Activated T-helper 1 cell treated with anti-CD3 and anti-CD28 coated beads, Interleukin-2, amount 50 U/mL, for 16 hours (primary cell): ENCODE data around the gene SPTY2D1.
"Not testable (repeated sequence)": the region's sequence is repeated elsewhere in the genome, so short reads cannot be mapped to it uniquely, and the experiment has no call there.

Source experiments
- DNase-seq, 2 donors: peaks; one replicate each; pipeline ENCODE4 v3.0.0-alpha.2; 2020; ENCODE audit warnings: low read depth in 1 of 2, low spot score in 1 of 2

The SPTY2D1 gene

DNA sequence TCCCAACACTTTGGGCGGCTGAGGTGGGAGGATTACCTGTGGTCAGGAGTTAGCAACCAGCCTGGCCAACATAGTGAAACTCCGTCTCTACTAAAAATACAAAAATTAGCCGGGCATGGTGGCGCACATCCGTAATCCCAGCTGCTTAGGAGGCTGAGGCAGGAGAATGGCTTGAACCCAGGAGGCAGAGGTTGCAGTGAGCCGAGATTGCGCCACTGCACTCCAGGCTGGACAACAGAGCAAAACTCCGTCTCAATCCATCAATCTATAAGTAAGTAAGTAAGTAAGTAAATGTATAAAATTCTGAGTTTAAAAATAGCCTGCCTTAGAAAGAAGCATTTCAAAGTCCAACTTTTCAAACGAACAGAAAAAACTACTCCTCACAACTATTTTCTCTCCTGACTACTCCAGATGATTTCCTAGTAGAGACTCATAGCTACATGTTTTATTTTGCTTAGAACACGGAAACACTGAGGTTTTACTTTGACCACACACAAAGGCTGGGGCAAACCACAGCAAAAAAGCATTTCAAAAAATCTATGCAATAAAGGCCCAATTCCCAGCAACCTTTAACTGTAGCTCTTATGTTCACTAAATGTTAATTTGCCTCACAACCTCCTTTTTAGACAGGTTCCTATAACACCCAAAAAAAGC lies 16.3 kb downstream of the SPTY2D1 start:
- no peak for DNase-seq

DNA sequence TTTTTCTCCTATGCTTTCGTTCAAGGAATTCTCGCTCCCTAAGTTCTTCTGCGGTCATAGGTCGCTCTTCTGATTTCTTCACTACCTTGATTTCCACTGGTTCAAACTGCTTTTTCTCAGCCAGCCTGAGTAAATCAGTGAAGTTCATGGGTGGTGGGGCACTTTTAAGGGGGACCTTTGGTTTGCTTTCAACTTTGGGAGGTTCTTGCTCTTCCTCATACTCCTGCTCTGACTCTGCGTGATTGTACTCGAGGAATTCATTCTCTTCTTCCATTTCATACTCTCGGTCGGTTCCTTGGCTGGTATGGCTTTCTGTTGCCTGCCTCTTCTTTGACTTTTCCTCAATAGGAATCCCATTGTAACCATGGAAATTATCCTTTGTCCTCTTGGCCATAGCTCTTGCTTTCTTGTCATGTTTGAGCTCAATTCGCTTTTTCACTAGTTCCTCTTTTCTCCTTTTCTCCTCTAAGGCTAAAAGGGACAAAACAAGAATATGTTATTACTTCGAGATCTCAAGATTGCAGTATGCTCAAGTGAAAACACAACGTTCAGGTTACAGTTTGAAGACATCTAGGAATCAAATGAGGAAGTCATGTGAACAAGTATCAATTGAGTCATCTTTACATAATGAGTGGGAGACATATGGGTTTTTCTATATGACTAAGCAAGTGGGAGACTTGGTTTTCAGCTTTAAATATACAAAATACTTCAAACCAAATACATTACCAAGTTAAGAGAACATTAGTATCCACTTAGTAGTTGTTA lies 18.3 kb downstream of the SPTY2D1 start:
- DNase-seq, result no peak

DNA sequence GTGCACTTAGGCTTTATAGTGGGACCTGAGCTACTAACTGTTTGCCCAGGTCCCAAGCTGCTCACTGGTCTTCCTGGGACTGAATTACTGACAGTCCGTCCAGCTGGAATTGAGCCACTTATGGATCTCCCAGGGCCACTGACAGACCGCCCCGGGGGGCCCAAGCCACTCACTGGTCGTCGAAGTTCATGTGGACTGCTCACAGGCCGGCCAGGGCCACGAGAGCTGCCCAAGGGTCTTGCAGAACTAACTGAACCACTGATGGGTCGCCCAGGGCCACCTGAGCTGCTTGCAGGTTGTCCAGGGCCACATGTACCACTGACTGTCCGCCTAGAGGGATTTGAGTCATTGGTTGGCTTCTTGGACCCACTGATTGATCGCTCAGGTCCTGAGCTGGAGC lies 19.5 kb downstream of the SPTY2D1 start:
- DNase-seq, result no peak

DNA sequence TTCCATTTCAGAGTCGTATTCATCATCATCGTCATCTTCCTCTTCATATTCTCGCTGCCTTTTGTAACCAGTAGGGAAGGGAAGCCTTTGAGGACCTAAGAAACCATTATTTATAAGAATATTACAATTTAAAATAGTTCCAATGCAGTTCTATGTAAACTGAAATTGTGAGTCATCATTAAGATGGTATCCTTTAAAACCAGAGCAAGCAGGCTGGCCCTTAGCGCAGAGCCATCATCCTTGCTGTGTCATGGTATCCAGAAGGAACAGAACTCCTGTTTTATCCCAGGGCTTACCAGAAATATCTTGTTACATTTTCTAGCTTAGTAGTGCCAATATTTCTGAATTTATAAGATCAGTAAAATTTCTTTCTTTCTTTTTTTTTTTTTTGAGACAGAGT lies 21.7 kb downstream of the SPTY2D1 start:
- DNase-seq, result no peak

DNA sequence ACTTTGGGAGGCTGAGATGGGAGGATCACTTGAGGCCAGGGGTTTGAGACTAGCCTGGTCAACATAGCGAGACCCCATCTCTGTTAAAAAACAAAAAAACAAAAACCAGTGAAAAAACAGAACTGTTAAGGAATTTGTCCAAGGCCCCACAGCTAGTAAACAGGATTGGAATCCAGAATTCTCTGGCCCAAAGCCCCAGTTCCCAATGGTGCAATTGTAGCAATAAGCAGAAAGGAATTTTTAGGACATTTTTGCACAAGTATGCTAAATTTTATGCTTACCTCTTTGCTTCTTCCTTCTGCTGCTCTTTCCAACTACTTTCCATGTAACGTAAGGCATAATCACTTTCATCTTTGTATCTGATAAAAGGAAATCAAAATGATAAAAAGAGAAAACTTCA lies 22.9 kb downstream of the SPTY2D1 start:
- no peak for DNase-seq

DNA sequence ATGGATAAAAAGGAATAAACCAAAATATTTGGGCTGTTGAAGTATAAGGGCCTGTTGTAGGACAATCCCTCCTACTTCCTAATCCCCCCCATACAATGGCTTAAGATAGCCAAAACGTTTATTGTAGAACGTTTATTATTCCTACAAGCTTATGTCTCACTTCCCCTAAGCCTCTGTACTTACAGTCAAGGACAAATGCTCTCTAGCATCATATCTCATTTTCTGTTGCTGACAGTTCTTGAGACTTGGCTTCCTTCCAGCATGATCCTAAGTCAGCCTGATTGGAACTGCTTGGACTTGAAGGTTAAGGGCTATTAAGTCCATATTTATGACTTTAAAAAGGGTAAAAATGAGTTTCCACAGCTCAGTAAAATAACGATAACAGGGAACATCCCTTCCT lies 25.8 kb downstream of the SPTY2D1 start:
- DNase-seq, result no peak

DNA sequence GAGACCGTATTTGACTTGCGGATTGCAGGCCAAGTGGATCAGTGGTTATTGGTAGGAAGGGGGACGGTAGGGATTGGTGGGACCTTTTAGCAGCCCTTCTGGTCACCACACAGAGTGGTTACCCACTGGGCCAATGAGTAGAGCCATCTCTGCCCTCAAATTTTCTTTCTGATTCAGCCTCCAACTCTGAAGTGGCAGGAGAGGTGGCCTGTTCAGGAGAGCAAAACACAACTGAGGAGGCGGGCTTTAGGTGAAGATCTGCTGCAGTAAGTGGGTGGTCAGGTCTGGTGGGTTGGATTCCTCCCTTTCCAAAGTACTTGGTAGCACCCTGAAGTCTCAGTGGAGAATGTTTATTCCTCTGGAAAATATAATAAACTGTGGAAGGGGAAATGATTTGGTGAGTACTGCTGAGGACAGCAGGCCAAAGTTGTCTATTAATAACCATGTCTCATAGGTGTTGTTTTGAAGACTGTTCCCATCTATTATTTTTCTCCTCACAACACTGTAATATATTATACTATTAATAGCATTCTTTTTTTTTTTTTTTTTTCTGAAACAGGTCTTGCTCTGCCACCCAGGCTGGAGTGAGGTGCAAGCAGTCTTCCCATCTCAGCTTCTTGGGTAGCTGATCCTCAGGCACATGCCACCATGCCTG lies 33.1 kb downstream of the SPTY2D1 start:
- no peak for DNase-seq

DNA sequence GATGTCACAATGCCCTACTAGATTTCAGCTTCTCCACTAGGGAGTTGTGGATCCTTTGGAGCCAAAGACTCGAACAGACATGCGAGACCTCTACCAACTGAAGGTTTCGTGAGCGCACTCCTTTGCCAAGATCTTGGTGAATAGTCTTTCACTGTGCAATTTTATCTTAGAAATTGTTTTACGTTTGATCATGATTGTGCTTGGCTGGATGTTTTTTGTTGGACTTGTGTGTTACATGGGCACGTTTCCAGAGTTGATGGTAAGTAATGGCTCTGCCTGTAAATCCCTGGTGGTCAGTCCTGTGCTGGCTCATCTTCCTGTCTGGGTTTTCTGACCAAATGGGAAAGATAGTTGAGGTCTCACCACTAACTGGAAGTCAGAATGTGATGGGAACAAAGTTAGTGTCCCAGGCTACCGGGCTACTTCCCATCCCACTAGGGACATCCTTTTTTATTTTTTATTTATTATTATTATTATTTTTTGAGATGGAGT lies 34.4 kb downstream of the SPTY2D1 start, which contains the start of gene MISFA:
Gene MISFA, plus strand, starts transcription at position 51 of the 492 bp plus-strand sequence. Its CDS starts 140 bp downstream, at position 191.
- DNase-seq, result no peak

DNA sequence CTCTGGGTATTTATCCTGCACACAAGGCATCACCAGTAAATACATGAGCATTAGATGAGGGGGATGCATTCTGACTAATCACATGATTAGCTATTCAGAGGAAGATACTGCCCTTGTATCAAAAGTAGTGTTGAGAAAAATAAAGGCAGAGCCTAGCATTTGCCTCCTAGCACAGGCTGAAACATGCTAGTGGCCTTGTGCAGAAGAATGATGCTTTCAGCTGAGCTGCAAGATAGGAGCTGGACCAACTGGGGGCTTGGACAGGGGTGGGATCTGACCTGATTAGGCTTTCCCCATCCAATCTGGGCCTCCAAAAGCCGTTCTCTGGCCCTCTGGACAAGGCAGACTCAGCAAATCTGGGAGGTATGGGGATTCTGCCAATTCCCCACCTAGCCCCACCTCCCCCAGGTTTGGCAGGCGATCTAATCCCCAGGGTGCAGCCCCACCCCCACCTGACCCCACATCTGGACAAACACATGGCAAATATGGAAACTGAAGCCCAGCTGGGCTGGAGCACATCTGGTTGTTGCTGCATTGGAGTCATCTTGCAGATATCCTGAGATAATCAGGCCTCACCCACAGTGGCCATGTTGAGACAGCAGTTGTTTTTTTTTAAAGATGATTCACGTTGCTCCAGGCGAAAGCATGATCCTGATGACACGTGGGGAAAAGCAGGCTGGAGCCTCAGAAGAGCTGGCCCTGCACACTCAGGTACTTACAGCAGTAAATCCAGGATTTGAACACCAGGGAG lies 39.0 kb downstream of the SPTY2D1 start:
- DNase-seq, result no peak

DNA sequence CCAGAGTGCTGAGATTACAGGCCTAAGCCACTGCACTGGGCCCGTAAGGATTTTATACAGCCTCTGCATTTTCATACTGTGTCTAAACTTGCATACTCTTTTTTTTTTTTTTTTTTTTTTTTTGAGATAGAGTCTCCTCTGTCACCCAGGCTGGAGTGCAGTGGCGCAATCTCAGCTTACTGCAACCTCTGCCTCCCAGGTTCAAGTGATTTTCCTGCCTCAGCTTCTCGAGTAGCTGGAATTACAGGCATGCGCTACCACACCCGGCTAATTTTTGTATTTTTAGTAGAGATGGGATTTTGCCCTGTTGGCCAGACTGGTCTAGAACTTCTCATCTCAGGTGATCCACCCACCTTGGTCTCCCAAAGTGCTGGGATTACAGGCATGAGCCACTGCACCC lies 40.1 kb downstream of the SPTY2D1 start:
- not testable (repeated sequence) for DNase-seq

DNA sequence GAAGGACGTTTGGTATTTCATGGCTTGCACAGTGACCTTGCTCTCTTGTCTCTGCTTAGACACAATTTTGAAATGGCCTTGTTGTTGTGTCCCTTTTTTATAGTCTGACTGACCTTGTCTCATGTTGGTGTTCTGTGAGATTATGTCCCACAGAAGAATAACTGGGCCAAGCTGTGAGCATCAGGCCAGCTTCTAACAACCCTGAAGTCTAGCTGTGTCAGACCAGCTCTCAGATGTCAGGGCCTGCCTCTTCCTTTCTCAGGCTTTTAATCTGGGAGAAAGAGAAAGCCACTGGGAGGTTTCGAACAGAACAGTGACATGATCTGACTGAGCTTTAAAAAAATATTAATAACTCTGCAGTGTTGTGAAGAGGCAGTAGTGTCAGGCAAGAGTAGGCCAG lies 43.6 kb downstream of the SPTY2D1 start:
- DNase-seq, result no peak

DNA sequence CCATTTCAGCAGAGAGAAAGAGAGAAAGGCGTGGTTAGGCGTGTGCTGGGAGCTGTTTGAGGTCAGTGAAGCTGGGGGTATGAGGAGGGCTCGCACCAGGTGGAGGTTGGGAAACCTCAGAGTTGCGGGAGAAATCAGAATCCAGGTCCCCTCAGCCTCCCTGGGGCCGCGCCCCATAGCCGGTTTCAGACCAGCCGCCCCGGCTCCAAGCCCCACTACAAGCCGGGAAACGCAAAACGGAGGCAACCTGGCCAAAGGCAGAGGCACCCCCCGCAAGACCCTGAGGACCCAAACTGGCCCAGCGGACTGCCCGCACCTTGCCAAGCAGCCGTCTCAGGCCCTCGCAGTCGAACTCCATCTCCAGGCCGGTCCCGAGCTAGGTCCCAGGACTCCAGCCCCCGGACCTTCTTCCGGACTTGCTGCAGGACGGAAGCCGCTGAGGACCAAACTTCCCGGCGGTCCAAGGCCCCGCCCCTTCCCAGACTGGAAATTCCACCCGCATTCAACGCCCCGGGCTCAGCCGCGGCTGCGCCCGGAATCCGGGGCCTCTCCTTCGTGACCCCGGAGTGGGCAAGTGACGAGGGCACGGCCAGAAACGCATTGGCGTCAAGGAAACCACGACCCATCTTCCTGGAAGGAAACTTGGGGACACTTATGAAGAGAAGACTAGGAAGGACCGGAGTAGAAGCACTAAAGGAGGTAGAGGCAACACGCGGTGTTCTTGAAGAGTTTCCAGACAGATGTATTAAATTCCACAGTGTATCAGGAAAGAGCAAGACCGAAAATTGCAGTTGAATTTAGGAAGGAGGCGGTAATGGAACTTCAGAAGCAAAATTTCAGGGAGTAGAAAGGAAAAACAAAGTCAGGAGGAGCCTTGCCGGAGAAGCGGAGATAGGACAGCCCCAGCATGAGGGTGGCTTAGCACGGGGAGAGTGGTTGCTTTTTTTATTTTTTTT lies 45.6 kb downstream of the SPTY2D1 start, which contains the start of gene UEVLD:
Gene UEVLD, minus strand, starts transcription at position 438 of the 956 bp plus-strand sequence. Its CDS starts 80 bp downstream, at position 358.
- peak; percentile 20 to 53 for DNase-seq

DNA sequence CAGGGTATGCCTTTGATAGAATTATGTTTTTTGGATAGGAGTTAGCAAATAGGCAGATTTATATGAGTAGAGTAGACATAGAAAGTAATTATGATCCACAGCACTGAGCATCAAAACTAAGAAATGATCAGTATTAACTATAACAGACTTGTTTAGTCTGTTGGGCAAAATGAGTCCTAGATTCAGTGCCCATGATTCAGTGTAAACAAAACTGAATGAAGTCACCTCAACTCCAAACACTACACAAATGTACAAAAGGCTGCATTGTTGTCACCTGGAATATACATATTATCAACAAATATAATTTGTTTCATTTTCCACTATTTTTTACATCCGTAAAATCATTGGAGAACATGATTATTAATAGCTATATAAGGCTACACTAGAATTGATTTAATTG lies 52.3 kb downstream of the SPTY2D1 start:
- no peak for DNase-seq

DNA sequence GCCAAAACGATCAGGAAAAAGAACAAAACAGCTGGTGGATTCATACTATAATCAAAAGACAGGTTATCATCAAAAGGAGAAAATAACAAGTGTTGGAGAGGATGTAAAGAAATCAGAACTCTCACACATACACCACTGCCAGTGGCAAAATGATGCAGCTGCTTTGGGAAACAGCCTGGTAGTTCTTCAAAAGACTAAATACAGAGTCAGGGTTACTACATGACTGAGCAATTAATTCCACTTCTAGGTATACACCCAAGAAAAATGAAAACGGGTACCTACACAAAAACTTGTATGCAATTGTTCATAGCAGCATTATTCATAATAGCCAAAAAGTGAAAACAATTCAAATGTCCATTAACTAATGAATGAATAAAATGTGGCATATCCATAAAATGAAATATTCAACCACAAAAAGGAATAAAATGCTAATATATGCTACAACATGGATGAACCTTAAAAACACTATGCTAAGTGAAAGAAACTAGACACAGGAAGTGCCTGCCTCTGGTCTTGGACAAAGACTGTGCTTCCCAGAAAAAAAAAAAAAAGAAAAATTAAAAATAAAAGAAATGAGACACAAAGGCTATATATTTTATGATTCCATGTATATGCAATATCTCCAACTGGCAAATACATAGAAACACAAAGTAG lies 53.9 kb downstream of the SPTY2D1 start:
- no peak for DNase-seq

DNA sequence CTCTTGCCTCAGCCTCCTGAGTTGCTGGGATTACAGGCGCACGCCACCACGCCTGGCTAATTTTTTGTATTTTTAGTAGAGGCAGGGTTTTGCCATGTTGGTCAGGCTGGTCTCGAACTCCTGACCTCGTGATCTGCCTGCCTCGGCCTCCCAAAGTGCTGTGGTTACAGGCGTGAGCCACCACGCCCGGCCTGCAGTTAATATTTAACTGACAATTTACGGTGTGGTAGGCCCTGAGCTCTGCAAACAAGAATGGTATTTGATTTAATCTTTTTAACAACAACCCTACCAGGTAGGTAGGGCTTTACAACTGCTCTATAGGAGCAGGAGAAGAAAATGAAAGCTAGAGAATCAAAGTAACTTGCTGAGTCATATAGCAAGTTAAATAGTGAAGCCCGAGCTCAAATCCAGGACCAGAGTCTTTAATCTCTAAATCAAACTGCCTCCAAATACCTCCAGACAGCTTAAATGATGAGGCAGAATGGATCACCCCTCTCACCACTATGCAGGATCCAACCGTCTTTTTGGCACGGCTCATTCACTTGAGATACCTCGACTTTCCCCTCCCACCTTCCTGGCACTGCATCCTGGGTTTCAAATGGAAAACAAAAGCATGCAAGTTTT lies 55.1 kb downstream of the SPTY2D1 start:
- no peak for DNase-seq

DNA sequence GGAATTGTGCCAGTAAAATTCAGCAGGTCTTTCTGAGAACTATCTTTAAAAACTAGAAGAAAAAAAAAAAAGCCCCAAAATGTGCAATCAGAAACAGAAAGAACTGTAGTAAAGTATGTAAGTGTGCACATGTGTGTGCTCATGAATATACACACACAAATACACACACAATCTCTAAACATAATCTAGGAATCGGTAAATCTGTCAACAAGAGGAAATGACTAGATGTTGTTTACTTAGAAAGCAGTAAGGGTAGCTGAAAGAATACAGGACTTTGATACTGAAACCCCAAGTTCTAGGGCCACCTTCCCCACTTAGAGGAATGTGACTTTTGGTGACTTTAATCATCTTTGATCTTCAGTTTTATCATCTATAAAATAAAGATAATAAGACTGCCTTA lies 58.8 kb downstream of the SPTY2D1 start:
- no peak for DNase-seq

DNA sequence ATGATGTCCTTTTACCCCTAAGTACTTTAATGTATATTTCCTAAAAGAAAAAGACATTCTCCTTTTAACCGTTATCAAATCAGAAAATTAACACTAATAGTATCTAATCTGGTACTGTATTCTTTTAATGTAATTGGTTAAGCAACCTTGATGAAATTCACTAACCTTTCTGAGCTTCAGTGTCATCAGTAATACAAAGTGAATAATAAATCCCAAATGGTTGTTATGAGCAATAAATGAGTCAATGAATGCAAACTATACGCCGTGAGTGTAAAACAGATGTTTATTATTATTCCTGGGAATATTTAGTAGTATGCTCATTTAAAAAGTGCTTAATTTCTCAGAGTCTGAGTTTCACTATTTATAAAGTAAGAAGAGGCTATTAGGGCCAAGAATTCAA lies 67.1 kb downstream of the SPTY2D1 start:
- no peak for DNase-seq

DNA sequence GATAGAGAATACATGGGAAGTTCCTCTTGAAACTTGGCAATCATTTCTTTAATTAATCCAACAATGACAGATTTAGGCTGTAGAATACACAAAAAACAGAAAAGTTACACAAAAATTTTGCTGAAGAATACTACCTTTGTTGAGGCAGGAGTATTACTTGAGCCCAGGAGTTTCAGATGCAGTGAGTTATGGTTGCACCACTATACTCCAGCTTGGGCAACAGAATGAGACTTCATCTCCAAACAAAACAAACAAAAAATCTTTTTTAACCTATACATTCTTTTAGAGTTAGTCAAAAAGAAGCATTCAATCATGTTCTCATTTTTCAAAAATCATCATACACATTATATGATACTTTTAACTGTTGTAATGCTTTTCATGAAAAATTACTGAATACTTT lies 67.7 kb downstream of the SPTY2D1 start:
- DNase-seq, result no peak

DNA sequence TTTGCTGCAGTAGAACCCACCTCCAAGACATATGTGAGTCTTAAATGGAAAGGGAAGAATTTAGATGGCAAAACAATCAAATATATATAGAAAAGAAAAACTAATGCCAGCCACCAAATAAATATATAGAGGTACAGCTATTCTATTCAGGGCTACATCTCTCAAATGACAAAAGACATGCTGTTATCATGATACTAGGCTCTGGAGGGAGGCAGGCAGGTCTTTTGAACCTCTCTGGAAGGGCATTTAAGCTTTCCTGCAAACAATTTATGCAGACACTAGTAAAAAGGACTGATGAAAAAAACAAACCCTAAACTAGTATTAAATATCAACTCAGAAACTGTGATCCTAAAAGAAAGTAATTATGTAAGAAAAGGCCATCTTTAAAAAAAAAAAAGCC lies 70.0 kb downstream of the SPTY2D1 start:
- DNase-seq, result no peak
